Measurements from ENCODE around the gene WDR17.
A peak's percentile ranks its signal among the peaks of the same experiment; 100 is the strongest.

Gene WDR17

GRCh38 chr4:176065435-176066291 is at the start of gene WDR17:
TSS of gene WDR17 (plus strand) at chr4:176065841. CDS start at chr4:176111581, 45,740 bp downstream.
- peak; percentile 62 for DNase-seq

DNA sequence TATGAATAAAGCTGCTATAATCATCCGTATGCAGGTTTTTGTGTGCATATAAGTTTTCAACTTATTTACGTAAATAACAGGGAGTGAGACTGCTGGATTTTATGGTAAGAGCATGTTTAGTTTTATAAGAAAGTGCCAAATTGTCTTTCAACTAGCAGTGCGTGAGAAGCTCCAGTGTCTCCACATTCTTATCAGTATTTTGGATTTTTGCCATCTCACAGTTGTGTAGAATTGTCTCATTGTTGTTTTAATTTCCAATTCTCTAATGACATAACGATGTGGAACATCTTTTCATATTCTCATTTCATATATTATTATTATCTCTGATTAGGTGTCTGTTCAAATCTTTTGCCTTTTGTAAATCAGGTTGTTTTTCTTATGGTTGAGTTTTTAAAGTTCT is 49.0 kb upstream of the WDR17 start:
- DNase-seq, result no peak

- DNase-seq, result no peak
These were observed 45.1 kb upstream of the WDR17 start for GRCh38 chr4:176020481-176021085.

DNA sequence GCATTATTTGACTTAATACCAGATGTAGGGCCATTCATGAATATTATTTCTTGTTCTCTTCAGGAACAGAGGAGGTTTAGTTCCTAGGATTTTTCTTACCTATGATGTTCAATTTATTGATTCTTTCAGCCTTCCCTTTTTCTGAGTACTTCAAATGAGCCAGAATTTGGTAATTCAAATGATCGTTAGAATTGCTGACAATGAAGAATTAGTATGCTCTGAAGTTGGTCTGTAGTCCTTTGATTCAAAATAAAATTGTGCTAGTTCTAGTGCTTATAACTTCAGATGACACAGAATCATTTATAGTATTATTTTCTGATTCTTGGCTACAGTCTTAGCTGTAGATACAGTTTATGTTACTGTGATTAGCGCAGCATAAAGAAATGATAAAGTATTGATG is 35.2 kb upstream of the WDR17 start:
- no peak for DNase-seq

- DNase-seq, result peak; percentile 4
These were observed 33.7 kb upstream of the WDR17 start for GRCh38 chr4:176031922-176032321.

DNA sequence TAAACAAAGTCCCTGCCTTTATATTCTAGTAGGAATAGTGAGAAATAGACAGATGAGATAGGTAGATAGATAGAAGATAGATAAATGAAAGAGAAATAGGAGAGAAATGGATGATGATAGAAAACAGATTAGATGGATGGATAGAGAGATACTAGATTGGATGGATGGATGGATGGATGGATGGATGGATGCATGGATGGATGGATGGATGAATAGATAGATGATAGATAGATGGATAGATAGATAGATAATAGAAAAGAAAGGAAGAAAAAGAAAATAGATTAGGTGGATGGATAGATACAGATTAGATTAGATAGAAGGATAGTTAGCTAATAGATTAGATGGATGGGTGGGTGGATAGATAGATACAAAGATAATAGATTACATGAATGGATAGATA is 33.2 kb upstream of the WDR17 start:
- no peak for DNase-seq

GRCh38 chr4:176034499-176034898 is 31.1 kb upstream of the WDR17 start:
- peak; percentile 26 for DNase-seq

DNA sequence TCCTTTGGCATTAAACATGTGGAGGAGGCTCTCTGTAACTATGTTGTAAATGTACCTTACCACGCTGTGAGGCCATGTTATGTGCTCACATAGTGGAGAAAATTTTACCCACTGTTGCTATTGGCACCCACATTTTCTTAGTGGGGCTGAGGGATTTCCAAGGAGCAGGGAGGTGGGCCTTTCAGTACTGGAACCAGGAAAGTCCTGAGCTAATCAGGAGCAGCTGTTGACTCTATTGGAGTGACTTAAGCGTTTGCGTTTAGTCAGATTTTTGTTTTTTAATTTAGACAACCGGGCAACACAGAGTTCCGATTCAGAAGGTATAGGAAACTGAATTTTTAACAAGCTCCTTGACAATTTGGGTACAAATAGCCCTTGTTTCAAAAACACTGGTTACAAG is 30.7 kb upstream of the WDR17 start:
- DNase-seq, result no peak

- no peak for DNase-seq
These were observed 28.9 kb upstream of the WDR17 start for GRCh38 chr4:176036585-176037205.

- DNase-seq, result no peak
These were observed 26.9 kb upstream of the WDR17 start for GRCh38 chr4:176038789-176039188.

GRCh38 chr4:176042195-176042594 is 23.4 kb upstream of the WDR17 start:
- no peak for DNase-seq

- no peak for DNase-seq
These were observed 21.6 kb upstream of the WDR17 start for GRCh38 chr4:176043838-176044588.

GRCh38 chr4:176044589-176044951 is 21.1 kb upstream of the WDR17 start:
- DNase-seq, result peak; percentile 2

- no peak for DNase-seq
These were observed 17.0 kb upstream of the WDR17 start for GRCh38 chr4:176048631-176049030.

DNA sequence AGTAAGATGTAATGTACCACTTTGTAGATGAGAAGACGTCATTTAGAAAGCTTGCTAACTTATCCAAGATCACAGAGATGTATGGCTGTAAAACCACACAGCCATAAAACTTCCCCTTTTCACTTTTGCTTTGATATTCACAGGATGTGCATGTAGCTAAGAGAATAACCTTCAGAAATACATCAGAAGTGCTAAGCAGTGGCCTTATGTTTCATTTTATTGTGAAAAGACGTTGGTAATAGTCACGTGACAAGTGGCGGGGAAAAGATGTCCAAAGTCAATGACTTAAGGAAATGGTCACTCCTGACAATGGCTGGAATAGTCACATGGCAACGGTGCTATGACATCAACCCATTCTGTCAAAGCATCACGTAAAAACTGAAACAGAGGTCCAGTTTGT is 12.9 kb upstream of the WDR17 start:
- no peak for DNase-seq

- no peak for DNase-seq
These were observed 11.9 kb upstream of the WDR17 start for GRCh38 chr4:176053785-176054184.

- no peak for DNase-seq
These were observed 10.7 kb upstream of the WDR17 start for GRCh38 chr4:176054942-176055341.

DNA sequence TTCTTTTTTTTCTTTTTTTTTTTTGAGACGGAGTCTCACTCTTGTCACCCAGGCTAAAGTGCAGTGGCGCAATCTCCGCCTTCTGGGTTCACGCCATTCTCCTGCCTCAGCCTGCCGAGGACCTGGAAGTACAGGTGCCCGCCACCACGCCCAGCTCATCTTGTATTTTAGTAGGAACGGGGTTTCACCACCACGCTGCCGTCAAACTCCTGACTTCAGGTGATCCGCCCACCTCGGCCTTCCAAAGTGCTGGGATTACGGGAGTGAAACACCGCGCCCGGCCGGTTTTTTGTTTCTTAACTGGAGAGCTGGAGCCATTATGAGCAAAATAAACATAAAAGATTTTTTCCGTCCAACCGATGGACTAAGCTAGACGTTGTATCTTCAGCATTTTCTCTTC is 1.9 kb upstream of the WDR17 start:
- no peak for DNase-seq

GRCh38 chr4:176064539-176064938 is 1.1 kb upstream of the WDR17 start:
- no peak for DNase-seq

DNA sequence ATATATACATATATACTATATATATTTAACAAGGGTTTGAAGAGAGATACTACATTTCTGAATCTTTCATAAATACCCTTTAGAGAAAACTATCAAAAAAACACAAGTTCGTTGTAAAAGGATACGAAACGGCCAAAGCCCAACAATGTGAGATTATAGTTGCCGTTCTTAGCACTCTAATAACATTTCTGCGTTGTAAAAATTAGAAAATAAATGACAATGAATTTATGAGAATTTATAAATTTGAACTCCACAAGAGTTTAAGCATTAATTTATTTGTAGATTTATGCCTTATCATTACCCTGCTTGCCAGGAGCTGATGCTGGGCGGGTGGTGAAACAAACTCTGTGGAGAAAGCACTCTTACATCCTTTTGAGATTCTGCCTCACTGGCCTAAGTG is 1.1 kb downstream of the WDR17 start:
- DNase-seq, result no peak

GRCh38 chr4:176077561-176077960 is 11.9 kb downstream of the WDR17 start:
- DNase-seq, result no peak

GRCh38 chr4:176084769-176085168 is 19.1 kb downstream of the WDR17 start:
- no peak for DNase-seq

DNA sequence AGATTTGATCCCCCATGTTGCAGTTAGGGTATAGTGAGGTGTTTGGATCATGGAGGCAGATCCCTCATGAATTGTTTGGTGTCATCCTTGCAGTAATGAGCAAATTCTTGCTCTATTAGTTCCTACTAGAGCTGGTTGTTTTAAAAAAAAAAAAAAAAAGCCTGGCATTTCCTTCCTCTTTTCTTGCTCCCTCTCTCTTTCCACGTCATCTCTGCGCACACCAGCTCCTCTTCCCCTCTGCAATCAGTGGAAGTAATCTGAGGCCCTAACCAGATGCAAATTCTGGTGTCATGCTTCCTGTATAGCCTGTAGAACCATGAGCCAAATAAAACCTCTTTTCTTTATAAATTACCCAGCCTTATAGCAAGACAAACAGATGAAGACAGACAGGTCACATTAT is 24.5 kb downstream of the WDR17 start:
- DNase-seq, result no peak
